H1 (cell line): Measurements from ENCODE around the gene KCNE4. TPM values are rescaled to one million over a fixed set of nuclear protein-coding genes. Genes with fewer than 3 reads are reported as not detected.

Experiments used
- ASH2L ChIP-seq: fragments of 200-600, 300-600 bp; sonication (generic); IDR thresholded peaks from one replicate; pipeline ENCODE4 v1.7.1; 2017; ENCODE audit warnings: low read length
- CBX5 ChIP-seq: fragments of 300-800, 300-1000 bp; sonication (generic); IDR thresholded peaks from 2 replicates; pipeline ENCODE4 v1.7.1; 2016; ENCODE audit warnings: antibody characterized with exemption, low read length, low read depth
- CBX8 ChIP-seq: fragments of 300-800, 300-1000 bp; sonication (generic); IDR thresholded peaks from 2 replicates; pipeline ENCODE4 v1.7.1; 2016; ENCODE audit warnings: low read depth, low read length, borderline replicate concordance
- CHD2 ChIP-seq: IDR thresholded peaks from 2 replicates; pipeline ENCODE4 v1.6.1; 2012; ENCODE audit warnings: low read length, improper control_type of control experiment
- RAD21 ChIP-seq, 2 experiments: IDR thresholded peaks in 1 of 2; conservative IDR thresholded peaks in 1 of 2; 2 replicates each; pipeline ENCODE4 v1.6.1; 2011; ENCODE audit warnings: low read depth in 2 of 2, low read length in 2 of 2, improper control_type of control experiment in 1 of 2, inconsistent platforms in 1 of 2, mild to moderate bottlenecking in 1 of 2, moderate library complexity in 1 of 2
- SIN3A ChIP-seq, 2 experiments: IDR thresholded peaks in 1 of 2; conservative IDR thresholded peaks in 1 of 2; 2 replicates each; pipeline ENCODE4 v1.6.1; 2011 to 2012; ENCODE audit warnings: low read length in 2 of 2, improper control_type of control experiment in 1 of 2, low read depth in 1 of 2, mild to moderate bottlenecking in 1 of 2
- polyA plus RNA-seq, 7 experiments: library from polyadenylated mRNA; depleted of rRNA in 3 of 7; stranded (reverse) in 5 of 7; unstranded in 2 of 7; fragments of >200 nt in 5 of 7; fragments of 200-250 nt in 2 of 7; gene quantifications; 1 replicate in 5 of 7; 2 replicates in 1 of 7; 4 replicates in 1 of 7; pipeline versions ENCODE4 v1.2.1 to v1.2.3, GENCODE V29; 2011 to 2013; ENCODE audit warnings: missing spikeins in 2 of 7, mixed read lengths in 2 of 7
- total RNA-seq: library from RNA; stranded (reverse); fragmentation: NEBNext Ultra II Directional; extraction: Animal tissue kit (Norgen Biotek cat#: 25700); gene quantifications from 2 replicates; pipeline ENCODE4 v1.2.1, GENCODE V29; 2021
- TF ChIP-seq, protein P1 (sequence below): fragments of 300-600 bp; sonication (generic); IDR thresholded peaks from 2 replicates; pipeline ENCODE4 v1.7.1; 2012; ENCODE audit warnings: low read length, moderate library complexity, mild to moderate bottlenecking, inconsistent platforms; ENCODE audit not compliant: insufficient replicate concordance
- TF ChIP-seq, protein P2 (sequence below): IDR thresholded peaks from 2 replicates; pipeline ENCODE4 v1.6.1; 2011; ENCODE audit warnings: low read depth, mild to moderate bottlenecking, low read length; ENCODE audit not compliant: insufficient read depth
- TF ChIP-seq, protein P3 (sequence below): IDR thresholded peaks from 2 replicates; pipeline ENCODE4 v1.6.1; 2012; ENCODE audit warnings: inconsistent platforms
- TF ChIP-seq, protein P4 (sequence below): IDR thresholded peaks from 2 replicates; pipeline ENCODE4 v1.6.1; 2012; ENCODE audit warnings: inconsistent platforms

The KCNE4 gene
- total and polyA plus RNA-seq, 2 of the 8 experiments (the other 6 are each of a cell fraction or from before 2014, with no cell fraction given): 0.08 to 0.09 TPM

DNA sequence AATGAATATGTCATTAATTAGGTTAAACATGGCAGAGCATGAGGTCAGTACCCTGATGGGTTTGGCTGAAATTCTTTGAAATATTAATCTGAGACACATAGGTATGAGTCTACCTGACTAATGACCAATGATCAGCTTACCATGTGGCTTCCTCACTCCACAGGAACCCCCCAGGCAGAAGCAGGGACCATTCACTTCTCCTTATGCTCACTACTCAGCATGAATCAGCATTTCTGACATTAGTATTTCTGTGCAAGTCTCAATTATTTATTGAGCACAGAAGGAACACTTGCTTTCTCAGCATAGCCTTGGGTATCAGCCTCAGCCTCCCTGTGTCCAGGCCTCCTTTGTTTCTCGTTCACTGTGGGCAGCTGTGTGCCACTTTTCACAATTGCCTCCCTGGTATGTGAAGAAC, 9.3 kb upstream of the KCNE4 start (continued):
- TF ChIP-seq, protein P1, sequence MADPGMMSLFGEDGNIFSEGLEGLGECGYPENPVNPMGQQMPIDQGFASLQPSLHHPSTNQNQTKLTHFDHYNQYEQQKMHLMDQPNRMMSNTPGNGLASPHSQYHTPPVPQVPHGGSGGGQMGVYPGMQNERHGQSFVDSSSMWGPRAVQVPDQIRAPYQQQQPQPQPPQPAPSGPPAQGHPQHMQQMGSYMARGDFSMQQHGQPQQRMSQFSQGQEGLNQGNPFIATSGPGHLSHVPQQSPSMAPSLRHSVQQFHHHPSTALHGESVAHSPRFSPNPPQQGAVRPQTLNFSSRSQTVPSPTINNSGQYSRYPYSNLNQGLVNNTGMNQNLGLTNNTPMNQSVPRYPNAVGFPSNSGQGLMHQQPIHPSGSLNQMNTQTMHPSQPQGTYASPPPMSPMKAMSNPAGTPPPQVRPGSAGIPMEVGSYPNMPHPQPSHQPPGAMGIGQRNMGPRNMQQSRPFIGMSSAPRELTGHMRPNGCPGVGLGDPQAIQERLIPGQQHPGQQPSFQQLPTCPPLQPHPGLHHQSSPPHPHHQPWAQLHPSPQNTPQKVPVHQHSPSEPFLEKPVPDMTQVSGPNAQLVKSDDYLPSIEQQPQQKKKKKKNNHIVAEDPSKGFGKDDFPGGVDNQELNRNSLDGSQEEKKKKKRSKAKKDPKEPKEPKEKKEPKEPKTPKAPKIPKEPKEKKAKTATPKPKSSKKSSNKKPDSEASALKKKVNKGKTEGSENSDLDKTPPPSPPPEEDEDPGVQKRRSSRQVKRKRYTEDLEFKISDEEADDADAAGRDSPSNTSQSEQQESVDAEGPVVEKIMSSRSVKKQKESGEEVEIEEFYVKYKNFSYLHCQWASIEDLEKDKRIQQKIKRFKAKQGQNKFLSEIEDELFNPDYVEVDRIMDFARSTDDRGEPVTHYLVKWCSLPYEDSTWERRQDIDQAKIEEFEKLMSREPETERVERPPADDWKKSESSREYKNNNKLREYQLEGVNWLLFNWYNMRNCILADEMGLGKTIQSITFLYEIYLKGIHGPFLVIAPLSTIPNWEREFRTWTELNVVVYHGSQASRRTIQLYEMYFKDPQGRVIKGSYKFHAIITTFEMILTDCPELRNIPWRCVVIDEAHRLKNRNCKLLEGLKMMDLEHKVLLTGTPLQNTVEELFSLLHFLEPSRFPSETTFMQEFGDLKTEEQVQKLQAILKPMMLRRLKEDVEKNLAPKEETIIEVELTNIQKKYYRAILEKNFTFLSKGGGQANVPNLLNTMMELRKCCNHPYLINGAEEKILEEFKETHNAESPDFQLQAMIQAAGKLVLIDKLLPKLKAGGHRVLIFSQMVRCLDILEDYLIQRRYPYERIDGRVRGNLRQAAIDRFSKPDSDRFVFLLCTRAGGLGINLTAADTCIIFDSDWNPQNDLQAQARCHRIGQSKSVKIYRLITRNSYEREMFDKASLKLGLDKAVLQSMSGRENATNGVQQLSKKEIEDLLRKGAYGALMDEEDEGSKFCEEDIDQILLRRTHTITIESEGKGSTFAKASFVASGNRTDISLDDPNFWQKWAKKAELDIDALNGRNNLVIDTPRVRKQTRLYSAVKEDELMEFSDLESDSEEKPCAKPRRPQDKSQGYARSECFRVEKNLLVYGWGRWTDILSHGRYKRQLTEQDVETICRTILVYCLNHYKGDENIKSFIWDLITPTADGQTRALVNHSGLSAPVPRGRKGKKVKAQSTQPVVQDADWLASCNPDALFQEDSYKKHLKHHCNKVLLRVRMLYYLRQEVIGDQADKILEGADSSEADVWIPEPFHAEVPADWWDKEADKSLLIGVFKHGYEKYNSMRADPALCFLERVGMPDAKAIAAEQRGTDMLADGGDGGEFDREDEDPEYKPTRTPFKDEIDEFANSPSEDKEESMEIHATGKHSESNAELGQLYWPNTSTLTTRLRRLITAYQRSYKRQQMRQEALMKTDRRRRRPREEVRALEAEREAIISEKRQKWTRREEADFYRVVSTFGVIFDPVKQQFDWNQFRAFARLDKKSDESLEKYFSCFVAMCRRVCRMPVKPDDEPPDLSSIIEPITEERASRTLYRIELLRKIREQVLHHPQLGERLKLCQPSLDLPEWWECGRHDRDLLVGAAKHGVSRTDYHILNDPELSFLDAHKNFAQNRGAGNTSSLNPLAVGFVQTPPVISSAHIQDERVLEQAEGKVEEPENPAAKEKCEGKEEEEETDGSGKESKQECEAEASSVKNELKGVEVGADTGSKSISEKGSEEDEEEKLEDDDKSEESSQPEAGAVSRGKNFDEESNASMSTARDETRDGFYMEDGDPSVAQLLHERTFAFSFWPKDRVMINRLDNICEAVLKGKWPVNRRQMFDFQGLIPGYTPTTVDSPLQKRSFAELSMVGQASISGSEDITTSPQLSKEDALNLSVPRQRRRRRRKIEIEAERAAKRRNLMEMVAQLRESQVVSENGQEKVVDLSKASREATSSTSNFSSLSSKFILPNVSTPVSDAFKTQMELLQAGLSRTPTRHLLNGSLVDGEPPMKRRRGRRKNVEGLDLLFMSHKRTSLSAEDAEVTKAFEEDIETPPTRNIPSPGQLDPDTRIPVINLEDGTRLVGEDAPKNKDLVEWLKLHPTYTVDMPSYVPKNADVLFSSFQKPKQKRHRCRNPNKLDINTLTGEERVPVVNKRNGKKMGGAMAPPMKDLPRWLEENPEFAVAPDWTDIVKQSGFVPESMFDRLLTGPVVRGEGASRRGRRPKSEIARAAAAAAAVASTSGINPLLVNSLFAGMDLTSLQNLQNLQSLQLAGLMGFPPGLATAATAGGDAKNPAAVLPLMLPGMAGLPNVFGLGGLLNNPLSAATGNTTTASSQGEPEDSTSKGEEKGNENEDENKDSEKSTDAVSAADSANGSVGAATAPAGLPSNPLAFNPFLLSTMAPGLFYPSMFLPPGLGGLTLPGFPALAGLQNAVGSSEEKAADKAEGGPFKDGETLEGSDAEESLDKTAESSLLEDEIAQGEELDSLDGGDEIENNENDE: no peak
- TF ChIP-seq CBX8: no peak
- TF ChIP-seq, protein P2, sequence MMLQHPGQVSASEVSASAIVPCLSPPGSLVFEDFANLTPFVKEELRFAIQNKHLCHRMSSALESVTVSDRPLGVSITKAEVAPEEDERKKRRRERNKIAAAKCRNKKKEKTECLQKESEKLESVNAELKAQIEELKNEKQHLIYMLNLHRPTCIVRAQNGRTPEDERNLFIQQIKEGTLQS: no peak
- TF ChIP-seq CHD2: no peak
- no peak for TF ChIP-seq SIN3A (conservative IDR thresholded peaks at IDR 0.05 in 1 of 2, IDR thresholded peaks at IDR 0.05 in 1 of 2; ENCODE audit: low read depth in 1 of 2, low read length in 2 of 2)
- TF ChIP-seq, protein P3, sequence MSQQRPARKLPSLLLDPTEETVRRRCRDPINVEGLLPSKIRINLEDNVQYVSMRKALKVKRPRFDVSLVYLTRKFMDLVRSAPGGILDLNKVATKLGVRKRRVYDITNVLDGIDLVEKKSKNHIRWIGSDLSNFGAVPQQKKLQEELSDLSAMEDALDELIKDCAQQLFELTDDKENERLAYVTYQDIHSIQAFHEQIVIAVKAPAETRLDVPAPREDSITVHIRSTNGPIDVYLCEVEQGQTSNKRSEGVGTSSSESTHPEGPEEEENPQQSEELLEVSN: no peak
- no peak for TF ChIP-seq CBX5
- TF ChIP-seq, protein P4, sequence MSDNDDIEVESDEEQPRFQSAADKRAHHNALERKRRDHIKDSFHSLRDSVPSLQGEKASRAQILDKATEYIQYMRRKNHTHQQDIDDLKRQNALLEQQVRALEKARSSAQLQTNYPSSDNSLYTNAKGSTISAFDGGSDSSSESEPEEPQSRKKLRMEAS: no peak
- TF ChIP-seq ASH2L: no peak
- no peak for TF ChIP-seq RAD21 (IDR thresholded peaks at IDR 0.05 in 1 of 2, conservative IDR thresholded peaks at IDR 0.05 in 1 of 2; ENCODE audit: low read depth in 2 of 2, low read length in 2 of 2)
